OCI-LY7 (cell line): ENCODE data around the gene OR10S1. TPM values are rescaled to one million over a fixed set of nuclear protein-coding genes. Genes with fewer than 3 reads are reported as not detected.

Experiments
- BruUV-seq: library from RNA; stranded (reverse); fragments of 400-500 nt; replicated peaks from 2 replicates; lab custom pipeline; 2021; lab: Mats Ljungman, UMichigan
- CTCF ChIA-PET: fragments of 300-600 bp; sonication (Branson Sonifier 250); formaldehyde crosslinking; loops from one replicate; lab custom pipeline; 2022; ENCODE audit warnings: antibody characterized with exemption; ENCODE audit not compliant: unreplicated experiment; lab: Charles Lee
- POLR2A ChIA-PET: fragments of 300-600 bp; sonication (Branson Sonifier 250); formaldehyde crosslinking; loops from one replicate; lab custom pipeline; 2022; ENCODE audit warnings: antibody characterized with exemption; lab: Charles Lee
- DNase-seq: peaks from one replicate; pipeline ENCODE4 v3.0.0-alpha.2; 2015; ENCODE audit warnings: low spot score
- H2AFZ ChIP-seq: fragments of 200-600 bp; sonication (generic), shearing (Covaris generic); 2 replicates; pipeline ENCODE4 v1.6.1; 2014; ENCODE audit warnings: mild to moderate bottlenecking, antibody characterized with exemption, low read length, moderate library complexity
- H3K27ac ChIP-seq: fragments of 200-600 bp; sonication (generic); 2 replicates; pipeline ENCODE4 v1.5.1; 2014; ENCODE audit warnings: mixed run types, low read depth, mild to moderate bottlenecking, moderate library complexity, low read length, inconsistent platforms; ENCODE audit not compliant: poor library complexity, severe bottlenecking
- H3K36me3 ChIP-seq: fragments of 200-600 bp; sonication (generic); 2 replicates; pipeline ENCODE4 v1.6.1; 2014; ENCODE audit warnings: mild to moderate bottlenecking, antibody characterized with exemption, low read length, moderate library complexity, mixed read lengths; ENCODE audit not compliant: insufficient read depth
- H3K4me1 ChIP-seq: fragments of 200-600 bp; sonication (generic); 2 replicates; pipeline ENCODE4 v1.5.1; 2014; ENCODE audit warnings: mild to moderate bottlenecking, low read length; ENCODE audit not compliant: insufficient read depth, poor library complexity, severe bottlenecking
- H3K4me2 ChIP-seq: fragments of 200-600 bp; sonication (generic); 2 replicates; pipeline ENCODE4 v1.6.1; 2014; ENCODE audit warnings: mild to moderate bottlenecking, low read length
- H3K4me3 ChIP-seq: fragments of 200-600 bp; sonication (generic); 2 replicates; pipeline ENCODE4 v1.5.1; 2014; ENCODE audit warnings: mild to moderate bottlenecking, low read depth, low read length; ENCODE audit not compliant: poor library complexity, severe bottlenecking
- H3K79me2 ChIP-seq: fragments of 200-600 bp; sonication (generic); 2 replicates; pipeline ENCODE4 v1.6.1; 2016; ENCODE audit warnings: low read depth, mild to moderate bottlenecking, low read length, moderate library complexity, mixed read lengths; ENCODE audit not compliant: insufficient read depth
- H3K9me2 ChIP-seq: fragments of 200-600 bp; sonication (generic); 2 replicates; pipeline ENCODE4 v1.6.1; 2016; ENCODE audit warnings: mild to moderate bottlenecking, low read length, mixed read lengths; ENCODE audit not compliant: insufficient read depth
- H3K9me3 ChIP-seq: fragments of 200-600 bp; sonication (generic); 2 replicates; pipeline ENCODE4 v1.6.1; 2014; ENCODE audit warnings: mild to moderate bottlenecking, mixed run types, low read length, mixed read lengths
- H4K20me1 ChIP-seq: fragments of 200-600 bp; sonication (generic); 2 replicates; pipeline ENCODE4 v1.6.1; 2014; ENCODE audit warnings: mild to moderate bottlenecking, antibody characterized with exemption, low read length, moderate library complexity, mixed read lengths; ENCODE audit not compliant: insufficient read depth
- CTCF ChIP-seq: fragments of 200-600 bp; sonication (generic); conservative IDR thresholded peaks from 2 replicates; pipeline ENCODE4 v1.5.1; 2014; ENCODE audit warnings: mild to moderate bottlenecking, antibody characterized with exemption, low read length, moderate library complexity, mixed read lengths
- EZH2phosphoT487 ChIP-seq: fragments of 200-600 bp; sonication (generic); IDR thresholded peaks from 2 replicates; pipeline ENCODE4 v1.6.1; 2018; ENCODE audit warnings: low read depth, borderline replicate concordance, mild to moderate bottlenecking, mixed run types, antibody characterized with exemption, low read length, moderate library complexity, mixed read lengths
- intact Hi-C: fragments of 100-400 bp; cut with micrococcal nuclease; formaldehyde crosslinking; loops from one replicate; pipeline ENCODE4 v1.10.0; 2022; ENCODE audit not compliant: unreplicated experiment
- total RNA-seq, 2 experiments: library from RNA; depleted of rRNA in 1 of 2; stranded (reverse); fragments of >200 nt in 1 of 2; shearing (Covaris generic) in 1 of 2; gene quantifications; 2 replicates each; pipeline ENCODE4 v1.2.3, GENCODE V29; 2014 to 2022

OR10S1 gene
- total RNA-seq, 2 experiments from 2014 or later, result not detected

DNA sequence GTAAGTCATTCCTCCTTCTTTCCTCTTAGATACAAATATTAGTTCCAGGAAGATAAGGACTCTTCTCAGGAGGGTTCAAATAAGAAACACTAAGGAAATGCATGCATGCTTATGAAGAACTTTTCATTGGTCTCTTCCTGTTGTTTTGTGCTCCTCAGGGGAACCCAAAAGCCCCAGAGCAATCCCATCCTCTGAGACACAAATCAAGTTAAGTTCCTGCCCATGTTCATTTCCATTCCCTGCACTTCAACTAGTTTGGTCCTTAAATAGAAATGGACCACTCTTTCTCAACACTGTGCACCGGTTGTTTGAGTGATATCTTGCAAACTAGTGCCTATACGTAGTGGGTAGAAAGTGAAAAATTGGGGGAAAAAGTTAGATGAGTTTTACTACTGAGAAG lies 35.1 kb upstream of the OR10S1 start, which contains the start of gene OR10G4:
TSS of gene OR10G4 (plus strand) at position 301 of the 400 bp plus-strand sequence. CDS start 2,578 bp downstream, outside the sequence.
- POLR2A ChIA-PET, result interaction anchor here (0.5 kb wide), 1 partner anchor 15 kb away, joined by 4 read pairs; no protein-coding TSS in a partner anchor
- Histone ChIP-seq H4K20me1 (no peaks in the 10 kb centered on the region), H3K4me3 (no peak within 1 kb of the TSS), H3K4me1 (no peaks in the 10 kb centered on the region), H3K36me3 (no peaks in the 10 kb centered on the region), H2AFZ (no peak within 1 kb of the TSS), H3K9me2 (no peaks in the 10 kb centered on the region), H3K9me3 (no peaks in the 10 kb centered on the region), H3K79me2 (no peaks in the 10 kb centered on the region), H3K4me2 (no peak within 1 kb of the TSS), H3K27ac (no peak within 1 kb of the TSS)
- CTCF ChIA-PET, result no interaction called here
- BruUV-seq, result no TSS peak
- intact Hi-C loops, result no loop called here
- DNase-seq, result no peak
- TF ChIP-seq CTCF, result no peak
- no peak for TF ChIP-seq EZH2phosphoT487

DNA sequence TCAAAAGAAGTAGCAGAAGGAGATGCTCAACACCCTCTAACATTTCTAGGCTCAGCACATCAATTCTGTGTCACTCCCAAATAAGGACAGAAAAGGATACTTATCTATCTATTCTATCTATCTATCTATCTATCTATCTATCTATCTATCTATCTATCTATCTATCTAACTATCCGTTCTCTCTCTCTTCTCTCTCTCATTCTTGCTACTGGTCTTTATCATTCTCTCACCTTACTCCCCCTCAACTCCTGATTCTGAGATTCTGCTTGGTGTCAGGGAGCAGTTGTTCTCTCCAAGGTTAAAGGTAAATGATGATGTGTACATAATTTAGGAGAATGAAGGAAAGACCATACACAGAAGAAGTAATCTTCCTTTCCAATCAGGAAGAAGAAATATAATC lies 17.5 kb upstream of the OR10S1 start, which contains the start of gene OR10G6:
TSS of gene OR10G6 (minus strand) at position 43 of the 400 bp plus-strand sequence. CDS start at position 43, 0 bp downstream.
- Histone ChIP-seq H3K4me1 (no peaks in the 10 kb centered on the region), H3K4me2 (no peak within 1 kb of the TSS), H3K27ac (no peak within 1 kb of the TSS), H3K79me2 (no peaks in the 10 kb centered on the region), H4K20me1 (no peaks in the 10 kb centered on the region), H3K9me3 (no peaks in the 10 kb centered on the region), H2AFZ (no peak within 1 kb of the TSS), H3K4me3 (no peak within 1 kb of the TSS), H3K9me2 (no peaks in the 10 kb centered on the region), H3K36me3 (no peaks in the 10 kb centered on the region)
- intact Hi-C loops, result no loop called here
- CTCF ChIA-PET, result no interaction called here
- BruUV-seq, result no TSS peak
- no peak for DNase-seq
- POLR2A ChIA-PET, result no interaction called here
- TF ChIP-seq CTCF (no peak), EZH2phosphoT487 (no peak)

DNA sequence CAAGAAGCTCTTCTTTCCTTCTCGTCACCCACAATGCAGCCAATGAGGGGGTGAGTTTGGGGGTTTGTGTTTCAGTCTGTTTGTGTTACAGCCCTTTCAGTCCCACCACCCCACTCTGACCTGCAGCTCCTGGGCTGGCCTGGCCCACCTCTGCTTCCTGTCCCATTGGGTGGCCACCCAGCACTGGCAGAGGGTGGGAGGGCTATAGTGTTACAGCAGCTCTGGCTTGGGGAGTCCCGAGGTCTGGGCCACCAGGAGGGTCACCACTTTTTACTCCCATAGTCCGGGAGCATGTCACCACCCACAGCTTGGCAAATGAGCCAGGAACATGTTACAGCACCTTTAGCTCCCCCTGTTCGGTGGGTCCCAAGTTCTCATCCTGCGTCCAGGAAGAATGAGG lies 1.7 kb upstream of the OR10S1 start:
- no peak for TF ChIP-seq CTCF
- TF ChIP-seq EZH2phosphoT487, result no peak

More for the DNA sequence above, 1.7 kb upstream of the OR10S1 start:
- ChIA-PET CTCF (no interaction called here), POLR2A (no interaction called here)
- BruUV-seq, result no TSS peak
- intact Hi-C loops, result no loop called here
- no peak overlapping the region for H2AFZ ChIP-seq
- H3K4me2 ChIP-seq, result no peak overlapping the region
- no peaks in the 10 kb centered on the region for H4K20me1 ChIP-seq
- H3K79me2 ChIP-seq, result no peaks in the 10 kb centered on the region
- H3K4me3 ChIP-seq, result no peak overlapping the region
- H3K9me2 ChIP-seq, result no peaks in the 10 kb centered on the region
- no peaks in the 10 kb centered on the region for H3K9me3 ChIP-seq
- H3K27ac ChIP-seq, result no peak overlapping the region
- no peaks in the 10 kb centered on the region for H3K36me3 ChIP-seq
- no peak for DNase-seq
- H3K4me1 ChIP-seq, result no peaks in the 10 kb centered on the region
